HCT116 (cell line): ENCODE measurements around the gene SHC4. TPM values are rescaled to one million over a fixed set of nuclear protein-coding genes. Genes with fewer than 3 reads are reported as not detected.
"Not testable (repeated sequence)": the region's sequence is repeated elsewhere in the genome, so short reads cannot be mapped to it uniquely, and the experiment has no call there.

Experiments
- ATAC-seq: fragments of 200-7000 bp; cut with Tn5 transposase; 2 replicates; pipeline ENCODE4 v1.9.1; 2020; ENCODE audit warnings: mild to moderate bottlenecking, moderate library complexity
- BruUV-seq: library from RNA; stranded (reverse); fragments of 400-500 nt; replicated peaks from 2 replicates; lab custom pipeline; 2021; lab: Mats Ljungman, UMichigan
- CTCF ChIA-PET: fragments of 300-600 bp; sonication (Branson Sonifier 250); formaldehyde crosslinking; loops from one replicate; lab custom pipeline; 2021; ENCODE audit warnings: antibody characterized with exemption; lab: Charles Lee
- POLR2A ChIA-PET: fragments of 300-600, 350-600 bp; sonication (Branson Sonifier 250); formaldehyde crosslinking; loops from one replicate; lab custom pipeline; 2021; ENCODE audit warnings: antibody characterized with exemption; lab: Charles Lee
- RAD21 ChIA-PET, 2 experiments: fragments of 300-600 bp; sonication (Branson Sonifier 250); formaldehyde crosslinking; loops; one replicate each; lab custom pipeline; 2023; ENCODE audit warnings: low total read pairs in 2 of 2; ENCODE audit not compliant: uncharacterized antibody in 2 of 2, unreplicated experiment in 2 of 2, low non-redundant PET in 1 of 2; lab: Charles Lee
- DNase-seq: peaks from one replicate; pipeline ENCODE4 v3.0.0-alpha.2; 2010; ENCODE audit warnings: low read depth, low spot score
- H2AFZ ChIP-seq: fragments of 200-600 bp; shearing (Covaris generic), sonication (generic); 2 replicates; pipeline ENCODE4 v1.6.1; 2017; ENCODE audit warnings: low read depth, mixed run types, mixed read lengths, antibody characterized with exemption, low read length; ENCODE audit not compliant: poor library complexity, severe bottlenecking
- H3K27ac ChIP-seq: 2 replicates; pipeline ENCODE4 v1.5.1; 2012; ENCODE audit warnings: low read depth, low read length
- H3K27me3 ChIP-seq: fragments of 200-600 bp; sonication (generic); 2 replicates; pipeline ENCODE4 v1.6.1; 2016; ENCODE audit warnings: mixed run types, low read length, mixed read lengths; ENCODE audit not compliant: insufficient read depth
- H3K36me3 ChIP-seq, 2 experiments: fragments of 200-500 bp in 1 of 2; fragments of 200-600 bp in 1 of 2; sonication (Bioruptor generic) in 1 of 2; sonication (generic) in 1 of 2; 2 replicates each; pipeline versions ENCODE4 v1.5.1 to v1.6.1; 2014 to 2016; ENCODE audit warnings: low read length in 2 of 2, inconsistent platforms in 1 of 2, mixed read lengths in 1 of 2, mixed run types in 1 of 2; ENCODE audit not compliant: insufficient read depth in 2 of 2, control insufficient read depth in 1 of 2
- H3K4me1 ChIP-seq, 2 experiments: fragments of 200-600 bp in 1 of 2; sonication (generic) in 1 of 2; 2 replicates each; pipeline versions ENCODE4 v1.5.1 to v1.6.1; 2012 to 2017; ENCODE audit warnings: low read length in 2 of 2, inconsistent platforms in 1 of 2, mild to moderate bottlenecking in 1 of 2, mixed read lengths in 1 of 2, mixed run types in 1 of 2, moderate library complexity in 1 of 2; ENCODE audit not compliant: insufficient read depth in 2 of 2, control insufficient read depth in 1 of 2
- H3K4me2 ChIP-seq: fragments of 200-600 bp; sonication (generic); 2 replicates; pipeline ENCODE4 v1.6.1; 2017; ENCODE audit warnings: mixed run types, low read length, mixed read lengths
- H3K4me3 ChIP-seq, 2 experiments: fragments of 200-600 bp in 1 of 2; sonication (generic) in 1 of 2; replicated peaks in 1 of 2; 2 replicates each; pipeline ENCODE4 v1.5.1; 2011 to 2016; ENCODE audit warnings: low read length in 2 of 2, control low read depth in 1 of 2, low read depth in 1 of 2, mild to moderate bottlenecking in 1 of 2, mixed read lengths in 1 of 2, mixed run types in 1 of 2
- H3K79me2 ChIP-seq: fragments of 200-600 bp; sonication (generic); 2 replicates; pipeline ENCODE4 v1.6.1; 2017; ENCODE audit warnings: mild to moderate bottlenecking, mixed run types, low read length, moderate library complexity, mixed read lengths; ENCODE audit not compliant: insufficient read depth
- H3K9ac ChIP-seq: fragments of 200-600 bp; sonication (generic); 2 replicates; pipeline ENCODE4 v1.6.1; 2016; ENCODE audit warnings: low read length, mixed read lengths
- H3K9me2 ChIP-seq: fragments of 200-600 bp; sonication (generic), shearing (Covaris generic); 2 replicates; pipeline ENCODE4 v1.6.1; 2017; ENCODE audit warnings: mixed run types, mild to moderate bottlenecking, moderate library complexity; ENCODE audit not compliant: insufficient read depth
- H3K9me3 ChIP-seq, 2 experiments: fragments of 200-500 bp in 1 of 2; fragments of 200-600 bp in 1 of 2; sonication (Bioruptor generic) in 1 of 2; sonication (generic) in 1 of 2; 2 replicates each; pipeline ENCODE4 v1.6.1; 2014 to 2017; ENCODE audit warnings: low read length in 2 of 2, mixed read lengths in 2 of 2, inconsistent platforms in 1 of 2, low read depth in 1 of 2, mild to moderate bottlenecking in 1 of 2, mixed run types in 1 of 2, moderate library complexity in 1 of 2; ENCODE audit not compliant: control insufficient read depth in 1 of 2, insufficient read depth in 1 of 2
- H4K20me1 ChIP-seq: fragments of 200-600 bp; sonication (generic), shearing (Covaris generic); 2 replicates; pipeline ENCODE4 v1.6.1; 2017; ENCODE audit warnings: mixed run types, mild to moderate bottlenecking, moderate library complexity; ENCODE audit not compliant: insufficient read depth
- CBX3 ChIP-seq: IDR thresholded peaks from 2 replicates; pipeline ENCODE4 v1.6.1; 2012; ENCODE audit warnings: low read depth
- EGR1 ChIP-seq: IDR thresholded peaks from 2 replicates; pipeline ENCODE4 v1.6.1; 2012; ENCODE audit warnings: low read depth
- EZH2 ChIP-seq: fragments of 200-600 bp; sonication (generic); IDR thresholded peaks from 2 replicates; pipeline ENCODE4 v1.6.1; 2017; ENCODE audit warnings: antibody characterized with exemption, mixed run types
- EZH2phosphoT487 ChIP-seq: fragments of 200-600 bp; IDR thresholded peaks from 2 replicates; pipeline ENCODE4 v1.6.1; 2018; ENCODE audit warnings: antibody characterized with exemption, borderline replicate concordance
- FOSL1 ChIP-seq: IDR thresholded peaks from 2 replicates; pipeline ENCODE4 v1.6.1; 2012; ENCODE audit warnings: low read depth
- JUND ChIP-seq: IDR thresholded peaks from 2 replicates; pipeline ENCODE4 v1.6.1; 2012
- MAX ChIP-seq: IDR thresholded peaks from 2 replicates; pipeline ENCODE4 v1.6.1; 2012
- POLR2A ChIP-seq: IDR thresholded peaks from 2 replicates; pipeline ENCODE4 v1.7.0; 2011; ENCODE audit warnings: borderline replicate concordance; ENCODE audit not compliant: insufficient read depth, insufficient read length; ENCODE audit errors: extremely low read depth
- POLR2AphosphoS5 ChIP-seq: IDR thresholded peaks from 2 replicates; pipeline ENCODE4 v1.6.1; 2011; ENCODE audit warnings: mild to moderate bottlenecking, low read depth, low read length, moderate library complexity
- RAD21 ChIP-seq: IDR thresholded peaks from 2 replicates; pipeline ENCODE4 v1.6.1; 2012; ENCODE audit warnings: low read depth, mild to moderate bottlenecking
- SP1 ChIP-seq: IDR thresholded peaks from 2 replicates; pipeline ENCODE4 v1.6.1; 2012; ENCODE audit warnings: low read depth
- TCF7L2 ChIP-seq: IDR thresholded peaks from 2 replicates; pipeline ENCODE4 v1.7.0; 2011; ENCODE audit warnings: borderline replicate concordance, inconsistent platforms; ENCODE audit not compliant: insufficient read depth, insufficient read length; ENCODE audit errors: extremely low read depth
- YY1 ChIP-seq: IDR thresholded peaks from 2 replicates; pipeline ENCODE4 v1.6.1; 2011; ENCODE audit warnings: low read length, low read depth, moderate library complexity, mild to moderate bottlenecking; ENCODE audit not compliant: insufficient replicate concordance; ENCODE audit errors: extremely low read depth
- ZBTB33 ChIP-seq: IDR thresholded peaks from 2 replicates; pipeline ENCODE4 v1.6.1; 2011; ENCODE audit warnings: mild to moderate bottlenecking, low read length, moderate library complexity; ENCODE audit not compliant: insufficient replicate concordance; ENCODE audit errors: extremely low read depth
- ZFX ChIP-seq: fragments of 450-650 bp; IDR thresholded peaks from 2 replicates; pipeline ENCODE4 v1.6.1; 2017
- ZNF274 ChIP-seq: fragments of 200-500 bp; sonication (Bioruptor generic); IDR thresholded peaks from 2 replicates; pipeline ENCODE4 v1.6.1; 2014; ENCODE audit warnings: mild to moderate bottlenecking, low read depth, low read length, inconsistent platforms
- intact Hi-C: fragments of 100-400 bp; cut with micrococcal nuclease; formaldehyde crosslinking; loops from 2 replicates; pipeline ENCODE4 v1.10.0; 2022
- total RNA-seq: library from RNA; stranded (reverse); gene quantifications from one replicate; pipeline ENCODE4 v1.2.1, GENCODE V29; 2021; ENCODE audit not compliant: unreplicated experiment
- TF ChIP-seq, protein P1 (sequence below), 3 experiments: fragments of 200-600 bp in 1 of 3; sonication (generic) in 1 of 3; IDR thresholded peaks in 2 of 3; conservative IDR thresholded peaks in 1 of 3; 2 replicates each; pipeline ENCODE4 v1.5.1; 2012 to 2017; ENCODE audit warnings: low read depth in 2 of 3, low read length in 2 of 3, antibody characterized with exemption in 1 of 3, borderline replicate concordance in 1 of 3, control low read depth in 1 of 3, mild to moderate bottlenecking in 1 of 3, mixed read lengths in 1 of 3, mixed run types in 1 of 3, moderate library complexity in 1 of 3; ENCODE audit not compliant: insufficient read depth in 1 of 3

Gene SHC4
- total RNA-seq, 1 experiment from 2014 or later: 0.44 TPM

DNA sequence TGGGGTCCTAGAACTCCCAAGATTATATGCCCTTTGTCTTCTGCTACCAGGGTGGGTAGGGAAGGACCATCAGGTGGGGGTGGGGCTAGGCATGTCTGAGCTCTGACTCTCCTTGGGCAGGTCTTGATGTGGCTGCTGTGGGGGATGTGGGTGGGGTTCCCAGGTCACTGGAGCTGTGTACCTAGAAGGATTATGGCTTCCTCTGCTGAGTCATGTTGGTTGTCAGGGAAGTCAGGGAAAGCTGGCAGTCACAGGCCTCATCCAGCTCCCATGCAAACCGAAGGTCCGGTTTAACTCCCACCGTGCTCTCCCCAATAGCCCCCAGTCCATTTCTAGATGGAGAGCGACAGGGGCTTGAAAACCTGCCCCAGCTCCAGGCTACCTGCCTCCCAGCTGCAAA, 50.6 kb downstream of the SHC4 start:
- Histone ChIP-seq H3K9ac (no peak overlapping the region), H3K9me3 (no peaks in the 10 kb centered on the region), H3K4me2 (no peak overlapping the region), H3K4me3 (no peak overlapping the region), H3K4me1 (peaks cover 0 to 9% of the 10 kb centered on the region in 2 experiments; a peak in 2 of 4 replicates), H2AFZ (no peak overlapping the region), H4K20me1 (no peaks in the 10 kb centered on the region), H3K27ac (no peak overlapping the region), H3K36me3 (no peaks in the 10 kb centered on the region), H3K79me2 (no peaks in the 10 kb centered on the region), H3K9me2 (no peaks in the 10 kb centered on the region), H3K27me3 (no peaks in the 10 kb centered on the region)
- no peak for ATAC-seq
- ChIA-PET POLR2A (interaction anchor here (1.3 to 1.8 kb wide), 2 partner anchors 13 to 35 kb away, joined by 4 to 6 read pairs; partner anchors contain the start of gene EID1), CTCF (interaction anchor here (1.2 kb wide), 1 partner anchor 63 kb away, joined by 3 read pairs; no protein-coding TSS in a partner anchor), RAD21 (no interaction called here)
- no TSS peak for BruUV-seq
- intact Hi-C loops: no loop called here
- TF ChIP-seq ZNF274 (no peak), FOSL1 (no peak), RAD21 (no peak), SP1 (no peak), POLR2A (no peak), CBX3 (no peak), EGR1 (no peak), YY1 (no peak), JUND (no peak), EZH2phosphoT487 (no peak), TCF7L2 (no peak), EZH2 (no peak), ZBTB33 (no peak), POLR2AphosphoS5 (no peak), MAX (no peak), ZFX (no peak)
- TF ChIP-seq, protein P1, sequence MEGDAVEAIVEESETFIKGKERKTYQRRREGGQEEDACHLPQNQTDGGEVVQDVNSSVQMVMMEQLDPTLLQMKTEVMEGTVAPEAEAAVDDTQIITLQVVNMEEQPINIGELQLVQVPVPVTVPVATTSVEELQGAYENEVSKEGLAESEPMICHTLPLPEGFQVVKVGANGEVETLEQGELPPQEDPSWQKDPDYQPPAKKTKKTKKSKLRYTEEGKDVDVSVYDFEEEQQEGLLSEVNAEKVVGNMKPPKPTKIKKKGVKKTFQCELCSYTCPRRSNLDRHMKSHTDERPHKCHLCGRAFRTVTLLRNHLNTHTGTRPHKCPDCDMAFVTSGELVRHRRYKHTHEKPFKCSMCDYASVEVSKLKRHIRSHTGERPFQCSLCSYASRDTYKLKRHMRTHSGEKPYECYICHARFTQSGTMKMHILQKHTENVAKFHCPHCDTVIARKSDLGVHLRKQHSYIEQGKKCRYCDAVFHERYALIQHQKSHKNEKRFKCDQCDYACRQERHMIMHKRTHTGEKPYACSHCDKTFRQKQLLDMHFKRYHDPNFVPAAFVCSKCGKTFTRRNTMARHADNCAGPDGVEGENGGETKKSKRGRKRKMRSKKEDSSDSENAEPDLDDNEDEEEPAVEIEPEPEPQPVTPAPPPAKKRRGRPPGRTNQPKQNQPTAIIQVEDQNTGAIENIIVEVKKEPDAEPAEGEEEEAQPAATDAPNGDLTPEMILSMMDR (IDR thresholded peaks at IDR 0.05 in 2 of 3, conservative IDR thresholded peaks at IDR 0.05 in 1 of 3; ENCODE audit: borderline replicate concordance in 1 of 3, insufficient read depth in 1 of 3, low read depth in 2 of 3, low read length in 2 of 3): no peak
- DNase-seq: no peak

- intact Hi-C loops, ATAC-seq, H3K4me2 ChIP-seq, H3K27me3 ChIP-seq, H3K36me3 ChIP-seq, H4K20me1 ChIP-seq, DNase-seq, H3K4me1 ChIP-seq, CTCF ChIA-PET, POLR2A ChIA-PET, H3K9me3 ChIP-seq, H2AFZ ChIP-seq, H3K79me2 ChIP-seq, H3K9ac ChIP-seq, BruUV-seq, RAD21 ChIA-PET, H3K9me2 ChIP-seq, H3K4me3 ChIP-seq, H3K27ac ChIP-seq: not testable (repeated sequence)
These were observed 53.2 kb downstream of the SHC4 start for GRCh38 chr15:48910554-48910953.
